Fibroblast of skin of back (primary cell): ENCODE measurements around the gene STYX.
"Not testable (repeated sequence)": the region's sequence is repeated elsewhere in the genome, so short reads cannot be mapped to it uniquely, and the experiment has no call there.

ENCODE experiments used
- DNase-seq: peaks from one replicate; pipeline ENCODE4 v3.0.0-alpha.2; 2013

STYX gene

DNA sequence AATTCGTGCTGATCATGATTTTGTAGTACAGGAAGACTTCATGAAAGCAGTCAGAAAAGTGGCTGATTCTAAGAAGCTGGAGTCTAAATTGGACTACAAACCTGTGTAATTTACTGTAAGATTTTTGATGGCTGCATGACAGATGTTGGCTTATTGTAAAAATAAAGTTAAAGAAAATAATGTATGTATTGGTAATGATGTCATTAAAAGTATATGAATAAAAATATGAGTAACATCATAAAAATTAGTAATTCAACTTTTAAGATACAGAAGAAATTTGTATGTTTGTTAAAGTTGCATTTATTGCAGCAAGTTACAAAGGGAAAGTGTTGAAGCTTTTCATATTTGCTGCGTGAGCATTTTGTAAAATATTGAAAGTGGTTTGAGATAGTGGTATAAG, 2.5 kb upstream of the STYX start:
- DNase-seq: not testable (repeated sequence)

DNA sequence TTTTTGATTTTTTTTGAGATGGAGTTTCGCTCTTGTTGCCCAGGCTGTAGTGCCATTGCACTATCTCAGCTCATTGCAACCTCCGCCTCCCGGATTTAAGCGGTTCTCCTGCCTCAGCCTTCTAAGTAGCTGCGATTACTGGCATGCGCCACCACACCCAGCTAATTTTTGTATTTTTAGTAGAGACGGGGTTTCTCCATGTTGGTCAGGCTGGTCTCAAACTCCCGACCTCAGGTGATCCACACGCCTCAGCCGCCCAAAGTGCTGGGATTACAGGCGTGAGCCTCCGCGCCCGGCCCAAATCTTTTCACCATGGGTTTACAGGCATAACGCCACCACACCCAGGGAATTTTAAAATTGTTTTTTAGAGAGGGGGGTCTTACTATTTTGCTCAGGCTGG, 931 bp upstream of the STYX start:
- not testable (repeated sequence) for DNase-seq

DNA sequence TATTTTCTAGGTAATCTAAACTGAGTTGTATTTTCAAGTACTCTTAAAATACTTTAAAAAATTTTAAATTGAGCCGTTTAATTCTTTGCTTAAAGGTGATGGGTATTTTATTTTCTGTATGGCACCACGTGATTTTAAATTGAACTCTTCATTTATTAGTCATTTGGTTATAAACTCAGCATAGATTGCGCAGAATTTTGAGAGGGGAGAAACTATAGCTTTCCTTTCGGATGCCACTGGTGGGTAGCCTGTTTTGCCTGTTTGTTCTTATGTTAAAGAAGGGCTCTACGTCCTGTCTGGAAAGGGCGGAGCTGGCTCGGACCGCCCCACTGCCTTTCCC, 411 bp upstream of the STYX start:
- DNase-seq: no peak

DNA sequence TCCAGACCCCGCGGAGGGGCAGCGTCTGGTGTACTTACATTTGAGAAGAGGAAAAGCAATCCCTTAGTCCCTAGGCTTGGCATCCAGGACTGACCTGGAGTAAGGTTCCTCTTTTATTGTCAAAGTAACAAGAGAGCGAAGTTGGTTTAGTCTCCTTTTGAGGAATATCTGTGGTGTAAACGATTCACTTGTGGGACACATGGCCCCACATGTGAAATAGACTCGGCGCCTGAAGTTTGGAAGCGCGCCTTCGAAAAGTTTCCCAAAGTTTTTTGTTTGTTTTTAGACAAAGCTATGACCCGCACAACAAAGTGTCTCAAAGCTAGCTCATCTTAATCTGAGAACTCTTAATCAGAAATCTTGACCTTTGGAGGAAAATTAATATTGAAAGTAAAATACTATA, 744 bp downstream of the STYX start:
- DNase-seq: no peak

DNA sequence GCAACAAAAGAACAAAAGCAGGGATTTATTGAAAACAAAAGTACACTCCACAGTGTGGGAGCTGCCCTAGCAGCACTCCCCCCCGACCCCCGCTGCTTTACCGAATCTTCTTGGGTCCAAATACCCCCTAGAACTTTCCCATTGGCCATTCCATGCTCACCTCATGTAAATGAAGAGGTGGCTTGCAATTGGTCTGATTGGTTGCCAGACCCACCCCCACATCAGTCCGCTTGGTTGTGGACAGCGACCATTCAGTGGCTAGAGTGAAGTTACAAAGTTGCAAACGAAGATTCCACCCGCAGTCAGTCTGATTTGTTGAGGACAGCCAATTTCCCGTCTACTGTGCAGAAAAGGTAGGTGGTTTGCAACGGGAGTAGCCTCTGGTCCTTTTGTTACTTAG, 3.9 kb downstream of the STYX start:
- DNase-seq: no peak

DNA sequence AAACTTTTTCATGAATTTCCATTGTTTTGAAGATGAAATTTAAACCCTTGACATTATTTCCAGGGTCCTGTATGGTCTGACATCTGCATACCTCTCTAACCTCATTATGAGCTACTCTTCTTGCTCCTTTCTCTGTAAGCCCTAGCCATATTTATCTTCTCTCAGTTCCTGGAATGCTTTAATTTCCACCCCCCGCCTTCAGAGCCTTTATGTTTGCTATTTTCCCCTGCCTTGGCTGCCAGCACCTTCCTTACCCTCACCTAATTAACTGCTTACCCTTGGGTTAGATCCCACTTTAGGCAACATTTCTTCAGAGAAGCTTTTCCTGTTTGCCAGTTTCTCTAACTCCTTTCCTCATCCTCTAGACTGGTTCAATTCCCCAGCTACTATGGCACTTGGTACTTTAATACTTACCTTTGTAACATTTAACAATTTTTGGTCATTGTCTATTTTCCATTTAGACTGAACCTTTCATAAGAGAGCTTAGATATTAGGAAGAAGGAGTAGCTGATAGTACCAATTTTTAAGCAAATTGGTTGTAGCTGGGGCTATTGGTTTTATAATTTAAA, 6.0 kb downstream of the STYX start:
- no peak for DNase-seq

DNA sequence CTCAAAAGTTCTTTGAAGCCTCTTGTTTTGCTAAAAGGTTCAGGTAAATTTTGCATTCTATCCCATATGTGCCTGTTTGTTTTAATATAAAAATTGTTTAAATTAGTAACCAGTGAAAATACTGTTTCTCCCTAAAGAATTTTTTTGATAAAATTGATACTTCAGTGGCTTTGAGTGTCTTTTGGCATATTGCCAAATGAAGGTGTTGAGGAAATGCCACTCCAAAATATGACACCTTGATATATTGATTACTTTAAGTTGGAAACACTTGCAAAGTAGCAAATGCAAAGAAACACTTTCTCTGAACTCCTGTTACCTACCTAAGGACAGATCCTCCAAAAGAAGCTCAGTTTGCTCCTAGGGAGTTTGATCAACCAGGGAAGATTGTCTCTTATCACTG, 8.4 kb downstream of the STYX start:
- no peak for DNase-seq

DNA sequence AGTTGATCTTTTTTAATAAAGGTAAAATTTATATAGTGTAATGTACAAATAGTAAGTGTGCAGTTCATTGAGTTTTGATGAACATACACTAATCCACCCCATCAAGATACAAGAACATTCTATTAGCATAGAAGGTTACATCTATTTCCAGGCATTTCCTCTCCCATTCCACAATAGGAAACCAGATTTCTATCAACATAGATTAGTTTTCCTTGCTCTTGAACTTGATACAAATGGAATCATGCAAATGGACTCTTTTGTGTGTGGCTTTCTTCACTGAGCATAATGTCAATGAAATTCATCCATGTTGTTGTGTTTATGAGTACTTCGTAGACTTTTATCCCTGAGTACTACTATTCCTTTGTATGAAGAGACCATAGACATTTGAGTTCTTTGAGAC, 10.8 kb downstream of the STYX start:
- DNase-seq: no peak

DNA sequence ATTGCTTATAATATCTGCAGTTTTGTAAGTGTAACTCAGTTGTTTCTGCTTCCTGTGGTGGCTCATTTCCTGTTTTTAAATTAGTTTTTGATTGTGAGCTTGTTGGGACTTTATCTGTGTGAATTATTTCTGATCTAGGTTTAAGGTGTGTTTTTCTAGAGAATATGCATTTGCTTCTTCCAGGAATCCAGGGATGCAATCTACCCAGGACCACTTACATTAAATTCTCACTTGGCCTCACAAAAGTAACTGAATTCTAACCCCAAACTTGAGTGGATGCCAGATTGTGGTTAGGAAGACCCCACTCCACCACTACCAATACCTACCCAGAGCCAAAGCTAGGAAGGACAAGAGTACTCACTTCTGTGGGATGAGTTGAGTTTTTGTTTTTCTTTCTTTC, 11.9 kb downstream of the STYX start:
- no peak for DNase-seq

DNA sequence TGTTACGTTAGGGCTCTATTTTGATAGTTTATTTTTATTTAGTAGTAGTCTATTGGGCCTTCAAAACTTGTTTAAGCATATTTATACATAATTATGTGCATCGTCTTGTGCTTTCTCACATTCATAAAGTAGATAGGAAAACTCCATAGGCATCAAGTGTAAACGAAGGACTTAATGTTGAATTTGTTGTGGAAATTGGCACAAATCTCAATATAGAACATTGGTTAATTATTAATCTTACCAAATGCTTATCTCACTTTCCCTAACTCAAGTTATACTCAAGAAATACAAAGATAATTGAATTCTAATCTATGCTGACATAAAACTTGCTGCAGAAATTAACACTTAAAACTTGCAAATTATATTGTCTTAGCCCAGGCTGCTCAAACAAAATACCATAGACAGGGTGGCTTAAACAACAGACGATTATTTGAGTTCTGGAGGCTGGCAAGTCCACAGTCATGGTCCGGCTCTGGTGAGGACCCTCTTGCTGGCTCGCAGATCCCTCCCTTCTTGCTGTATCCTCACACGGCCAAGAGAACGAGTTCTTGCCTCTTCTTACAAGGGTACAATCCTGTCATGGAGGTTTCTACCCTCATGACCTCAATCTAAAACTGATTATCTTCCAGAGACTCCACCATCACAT, 18.8 kb downstream of the STYX start:
- no peak for DNase-seq

DNA sequence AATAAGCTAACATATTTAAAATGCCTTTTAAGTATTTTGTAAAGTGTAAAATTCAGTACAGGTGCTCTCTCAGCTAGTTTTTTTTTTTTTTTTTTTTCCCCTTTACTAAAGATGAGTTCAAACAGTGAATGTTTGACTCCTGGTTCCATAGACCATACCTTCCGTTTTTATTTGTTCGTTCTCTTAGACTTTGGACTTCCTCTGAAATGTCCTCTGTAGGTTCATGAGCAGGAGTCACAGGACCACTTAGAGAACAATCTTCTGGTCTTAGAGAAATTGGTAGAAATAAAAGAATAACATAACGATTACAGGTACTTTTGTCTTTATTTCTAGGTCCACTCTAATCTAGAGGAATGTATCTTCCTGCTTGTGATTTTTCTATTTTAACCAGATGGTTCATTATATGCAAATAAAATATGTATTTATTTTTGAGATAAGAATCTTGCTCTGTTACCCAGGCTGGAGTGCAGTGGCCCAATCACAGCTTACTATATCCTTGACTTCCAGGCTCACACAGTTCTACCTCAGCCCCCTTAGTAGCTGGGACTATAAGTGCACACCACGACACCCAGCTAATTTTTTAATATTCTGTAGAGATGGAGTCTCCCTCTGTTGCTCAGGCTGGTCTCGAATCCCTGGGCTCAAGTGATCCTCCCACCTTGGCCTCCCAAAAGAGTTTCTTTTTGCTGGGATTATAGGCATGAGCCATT, 25.8 kb downstream of the STYX start:
- DNase-seq: no peak

DNA sequence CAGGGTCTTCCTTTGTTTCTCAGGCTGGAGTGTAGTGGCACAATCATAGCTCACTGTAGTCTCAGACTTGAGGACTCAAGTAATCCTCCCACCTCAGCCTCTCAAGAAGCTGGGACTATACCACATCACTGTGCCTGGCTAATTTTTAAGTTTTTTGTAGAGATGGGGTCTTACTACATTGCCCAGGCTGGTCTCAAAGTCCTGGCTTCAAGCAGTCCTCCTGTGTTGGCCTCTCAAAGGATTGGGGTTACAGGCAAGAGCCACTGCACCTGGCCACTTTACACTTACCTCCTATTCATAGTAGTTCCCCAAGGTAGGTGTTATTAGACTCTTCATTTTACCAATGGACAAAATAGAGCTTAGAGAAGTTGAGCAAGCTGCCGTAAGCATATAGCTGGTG, 29.2 kb downstream of the STYX start:
- DNase-seq: no peak

DNA sequence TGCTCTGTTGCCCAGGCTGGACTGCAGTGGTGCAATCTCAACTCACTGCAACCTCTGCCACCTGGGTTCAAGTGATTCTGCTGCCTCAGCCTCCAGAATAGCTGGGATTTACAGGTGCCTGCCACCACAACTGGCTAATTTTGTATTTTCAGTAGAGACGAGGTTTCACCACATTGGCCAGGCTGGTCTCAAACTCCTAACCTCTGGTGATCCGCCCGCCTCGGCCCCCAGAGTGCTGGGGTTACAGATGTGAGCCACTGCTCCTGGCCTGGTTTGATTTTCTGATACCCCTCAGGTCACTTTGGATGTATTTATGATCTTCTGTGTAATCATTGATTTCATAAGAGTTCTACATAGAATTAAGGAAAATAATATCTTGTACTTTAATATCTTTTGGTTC, 33.0 kb downstream of the STYX start:
- DNase-seq: not testable (repeated sequence)

DNA sequence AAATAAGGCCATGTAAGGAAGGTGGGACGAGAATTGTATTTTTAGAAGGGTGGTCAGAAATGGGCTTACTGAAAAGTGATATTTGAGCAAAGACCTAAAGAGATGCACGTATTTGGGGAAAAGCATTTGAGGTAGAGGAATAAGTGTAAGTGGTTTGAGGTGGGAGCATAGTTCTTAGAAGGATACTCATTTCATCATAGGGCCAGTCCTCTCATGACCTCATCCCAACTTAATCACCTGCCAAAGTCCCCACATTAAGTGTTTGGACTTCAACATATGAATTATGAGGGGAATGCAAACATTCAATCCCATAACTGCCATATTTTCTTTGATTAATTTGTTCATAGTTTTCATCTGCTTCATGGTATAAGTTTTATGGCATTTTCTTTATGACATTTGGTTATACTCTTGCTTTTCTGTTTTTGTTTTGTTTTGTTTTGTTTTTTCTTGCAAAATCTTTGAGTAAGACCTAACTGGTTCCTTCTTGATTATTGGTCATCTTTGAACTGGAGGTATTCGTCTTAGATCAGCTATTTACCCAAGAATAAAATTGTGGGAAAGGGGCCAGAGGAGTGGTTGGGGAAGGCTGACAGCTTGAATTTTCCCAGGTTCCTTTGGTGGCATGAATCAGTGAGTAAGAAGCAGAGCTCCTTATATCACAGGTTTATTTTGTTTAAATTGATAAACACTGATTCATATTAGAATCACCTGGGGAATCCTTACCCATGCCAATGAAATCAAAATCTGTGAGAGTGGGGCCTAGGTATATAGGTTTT, 37.3 kb downstream of the STYX start:
- DNase-seq: no peak

DNA sequence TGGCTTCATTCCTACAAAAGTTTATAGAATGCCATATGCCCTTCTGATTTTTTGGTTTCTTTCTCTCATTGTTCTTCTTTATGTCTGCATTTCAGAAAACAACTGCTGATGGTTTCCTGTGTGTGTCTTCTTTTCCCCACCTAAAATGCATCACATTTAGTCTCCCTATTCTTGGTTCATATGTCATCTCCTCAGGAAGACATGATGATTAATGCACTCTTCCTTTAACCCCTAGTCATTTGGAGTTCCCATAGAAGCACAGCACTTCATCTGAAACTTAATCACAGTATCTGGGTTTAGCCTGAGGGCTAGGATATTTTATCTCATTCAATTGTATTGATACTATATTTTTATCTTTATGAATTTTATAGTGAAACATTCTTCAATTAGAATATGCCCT, 39.9 kb downstream of the STYX start:
- no peak for DNase-seq

DNA sequence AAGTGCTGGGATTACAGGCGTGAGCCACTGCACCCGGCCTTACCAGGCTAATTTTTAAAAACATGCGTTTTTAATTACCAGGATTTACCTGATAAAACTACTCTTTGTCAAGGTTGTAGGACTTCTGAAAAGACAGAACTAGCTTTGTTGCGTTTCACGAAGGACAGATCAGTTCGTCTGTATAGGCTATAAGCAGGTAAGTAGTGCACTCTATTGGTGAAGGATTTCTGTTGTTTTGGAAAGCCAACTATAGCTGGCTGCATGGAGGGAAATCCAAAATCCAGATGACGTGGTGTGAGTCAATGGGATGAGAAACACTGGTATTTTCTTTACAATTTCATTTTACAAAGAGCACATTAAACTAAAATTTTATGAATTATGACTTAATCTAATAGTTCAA, 46.9 kb downstream of the STYX start:
- DNase-seq: no peak

DNA sequence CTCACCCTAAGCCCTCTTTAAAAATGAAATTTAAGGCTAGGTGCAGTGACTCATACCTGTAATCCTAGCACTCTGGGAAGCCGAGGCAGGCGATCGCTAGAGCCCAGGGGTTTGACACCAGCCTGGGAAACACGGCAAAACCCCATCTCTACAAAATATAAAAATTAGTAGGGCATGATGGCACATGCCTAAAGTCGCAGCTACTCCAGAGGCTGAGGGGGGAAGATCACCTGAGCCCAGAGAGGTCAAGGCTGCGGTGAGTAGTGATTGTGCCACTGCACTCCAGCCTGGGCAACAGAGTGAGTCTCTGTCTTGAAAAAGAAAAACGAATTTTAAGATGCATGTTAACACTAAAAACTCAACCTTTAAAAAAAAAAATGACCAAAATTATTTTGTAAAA, 48.7 kb downstream of the STYX start:
- no peak for DNase-seq

DNA sequence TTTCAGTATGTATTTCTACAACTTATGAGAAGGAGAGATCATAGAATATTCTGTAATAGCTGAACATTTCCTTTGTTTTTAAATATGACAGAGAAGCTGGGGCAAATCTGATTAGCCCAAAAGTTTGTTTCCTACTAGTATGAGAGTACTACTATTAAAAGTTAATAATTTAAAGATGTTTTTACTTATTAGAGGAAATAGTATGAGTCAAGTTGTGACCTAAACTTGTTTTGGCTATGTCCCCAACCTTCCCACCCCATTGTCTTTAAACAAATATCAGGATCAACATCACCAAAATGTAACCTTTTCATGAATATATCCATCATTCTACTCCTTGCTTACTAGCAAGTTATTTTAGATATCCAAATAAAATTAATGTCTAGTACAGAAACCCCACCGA, 50.9 kb downstream of the STYX start:
- no peak for DNase-seq

DNA sequence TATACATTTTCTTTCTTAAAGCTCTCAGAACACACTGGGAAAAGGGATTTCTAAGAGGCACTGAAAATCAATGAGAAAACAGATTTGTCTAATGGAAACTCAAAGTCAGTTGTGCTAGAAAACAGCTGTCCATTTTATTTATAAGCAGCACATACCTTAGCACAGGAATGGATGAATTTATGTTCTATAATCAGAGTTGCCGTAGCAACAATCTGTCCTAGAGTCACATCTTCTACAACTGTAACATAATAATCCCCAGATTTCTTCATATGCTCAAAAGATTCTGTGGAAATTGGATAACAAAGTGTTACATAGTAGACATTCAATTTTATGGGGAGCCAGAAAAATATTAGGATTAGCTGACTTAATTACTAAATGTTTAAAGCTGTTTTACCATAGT, 51.7 kb downstream of the STYX start:
- DNase-seq: no peak

DNA sequence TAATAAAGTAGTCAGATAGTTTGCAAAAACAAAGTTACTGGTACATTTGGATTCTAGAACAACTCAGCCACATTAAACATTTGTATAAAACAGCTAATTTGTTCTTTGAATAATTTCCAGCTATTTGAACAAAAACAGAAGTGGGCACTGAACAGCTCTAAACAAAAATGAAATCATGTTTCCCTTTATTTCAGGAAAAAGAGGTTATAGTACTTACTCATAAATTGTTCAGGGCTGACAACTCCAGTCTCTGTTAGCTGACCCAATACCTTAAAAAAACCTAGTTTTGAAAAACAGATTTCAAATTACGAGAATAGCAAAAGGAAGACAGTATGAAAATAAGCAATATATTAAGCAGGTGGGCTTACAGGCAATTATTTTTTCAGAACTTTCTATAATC, 53.2 kb downstream of the STYX start:
- DNase-seq: no peak

DNA sequence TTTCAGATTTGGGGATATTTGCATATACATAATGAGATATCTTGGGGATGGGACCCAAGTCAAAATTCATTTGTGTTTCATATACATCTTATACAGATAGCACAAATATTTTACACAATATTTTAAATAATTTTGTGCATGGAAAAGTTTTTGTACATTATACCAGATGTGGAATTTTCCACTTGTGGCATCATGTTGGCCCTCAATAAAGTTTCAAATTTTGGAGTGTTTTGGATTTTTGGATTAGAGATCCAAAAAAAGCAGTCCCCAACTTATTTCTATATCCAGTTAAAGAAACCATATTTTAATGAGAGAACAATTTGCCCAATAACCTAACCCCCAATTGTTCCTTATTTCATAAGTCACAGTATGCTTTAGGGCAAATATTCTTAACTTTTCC, 56.9 kb downstream of the STYX start:
- no peak for DNase-seq

DNA sequence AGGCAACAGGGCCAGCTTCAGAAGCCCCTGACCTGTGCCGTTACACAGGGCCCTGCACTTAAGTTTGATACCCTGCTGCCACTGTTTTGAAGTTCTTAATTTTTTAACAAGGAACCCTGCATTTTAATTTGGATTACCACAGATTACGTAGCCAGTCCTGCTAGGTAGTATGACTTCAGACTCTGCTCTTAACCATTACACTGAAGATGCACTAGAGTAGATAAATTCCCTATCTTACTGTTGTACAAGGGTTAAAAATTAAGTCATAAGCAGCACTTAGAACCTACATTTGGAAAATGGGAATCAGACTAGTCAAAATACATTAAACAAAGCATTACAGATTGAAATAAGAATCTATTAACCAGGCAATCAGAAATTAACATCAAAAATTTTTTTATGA, 59.2 kb downstream of the STYX start:
- no peak for DNase-seq

DNA sequence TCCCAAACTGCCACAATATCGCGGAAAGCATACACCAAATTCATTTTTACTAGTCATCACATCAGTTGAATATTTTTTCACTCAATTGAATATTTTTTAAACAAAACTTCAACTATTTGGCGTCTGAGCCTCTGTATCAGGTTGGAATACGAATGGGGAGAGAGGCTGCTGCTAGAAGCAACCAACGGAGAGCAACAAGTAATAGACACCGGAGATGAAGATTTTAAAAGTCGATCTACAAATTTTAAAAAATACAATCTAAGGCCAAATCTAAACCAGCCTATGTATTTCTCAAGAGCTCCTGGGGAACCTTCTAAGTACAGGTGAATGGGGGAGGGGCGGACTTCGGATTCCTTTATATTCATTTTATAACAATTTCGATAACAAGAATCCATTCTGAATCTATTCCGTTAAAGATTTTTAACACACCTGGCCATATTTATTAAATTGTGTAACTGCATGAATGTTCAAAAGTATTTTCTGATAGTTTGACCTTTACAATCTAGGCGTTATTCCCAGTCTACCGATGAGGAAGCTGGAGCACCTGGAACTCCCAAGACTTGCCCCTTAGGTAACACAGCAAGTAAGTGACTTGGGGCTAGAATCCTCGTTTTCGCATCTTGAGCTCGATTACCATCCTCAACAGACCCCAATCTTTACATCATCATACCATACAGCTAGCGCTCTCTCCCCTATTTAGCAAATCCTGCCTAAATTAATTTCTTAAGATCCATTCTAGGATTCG, 60.2 kb downstream of the STYX start:
- no peak for DNase-seq
